ENCODE results near the gene SLC16A8.
A peak's percentile ranks its signal among the peaks of the same experiment; 100 is the strongest.

The SLC16A8 gene

DNA sequence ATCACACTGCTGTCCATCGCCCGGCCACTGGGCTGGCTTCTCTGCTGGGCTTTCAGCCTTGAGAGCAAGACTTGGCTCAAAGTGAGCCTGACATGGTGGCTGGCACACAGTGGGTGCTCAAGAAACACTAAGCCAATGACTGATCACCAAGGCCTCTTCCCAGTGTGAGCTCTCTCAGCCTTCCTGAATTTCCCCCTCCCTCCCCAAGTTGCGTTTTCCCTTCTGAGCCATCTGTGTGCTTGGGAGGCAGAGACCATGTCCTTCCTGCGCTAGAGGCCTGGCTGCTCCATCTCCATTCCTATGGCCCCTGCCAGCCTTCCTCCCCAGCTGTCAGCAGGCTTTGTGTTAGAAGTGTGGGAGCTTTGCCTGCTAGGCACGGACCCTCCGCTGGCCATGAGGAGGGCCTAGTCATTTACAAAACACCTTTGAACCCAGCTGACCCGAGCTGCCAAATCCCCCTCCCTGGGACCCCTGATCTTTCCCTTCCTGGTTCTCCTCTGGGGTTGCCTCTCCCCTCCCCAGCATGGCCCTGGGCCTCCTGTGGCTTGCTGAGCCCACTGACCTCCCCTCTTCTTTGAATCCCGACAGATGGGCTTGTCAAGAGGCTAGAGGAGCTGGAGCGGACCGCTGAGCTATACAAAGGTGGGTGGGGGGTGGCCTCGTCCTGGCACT is 13.6 kb downstream of the SLC16A8 start:
- no peak for DNase-seq

DNA sequence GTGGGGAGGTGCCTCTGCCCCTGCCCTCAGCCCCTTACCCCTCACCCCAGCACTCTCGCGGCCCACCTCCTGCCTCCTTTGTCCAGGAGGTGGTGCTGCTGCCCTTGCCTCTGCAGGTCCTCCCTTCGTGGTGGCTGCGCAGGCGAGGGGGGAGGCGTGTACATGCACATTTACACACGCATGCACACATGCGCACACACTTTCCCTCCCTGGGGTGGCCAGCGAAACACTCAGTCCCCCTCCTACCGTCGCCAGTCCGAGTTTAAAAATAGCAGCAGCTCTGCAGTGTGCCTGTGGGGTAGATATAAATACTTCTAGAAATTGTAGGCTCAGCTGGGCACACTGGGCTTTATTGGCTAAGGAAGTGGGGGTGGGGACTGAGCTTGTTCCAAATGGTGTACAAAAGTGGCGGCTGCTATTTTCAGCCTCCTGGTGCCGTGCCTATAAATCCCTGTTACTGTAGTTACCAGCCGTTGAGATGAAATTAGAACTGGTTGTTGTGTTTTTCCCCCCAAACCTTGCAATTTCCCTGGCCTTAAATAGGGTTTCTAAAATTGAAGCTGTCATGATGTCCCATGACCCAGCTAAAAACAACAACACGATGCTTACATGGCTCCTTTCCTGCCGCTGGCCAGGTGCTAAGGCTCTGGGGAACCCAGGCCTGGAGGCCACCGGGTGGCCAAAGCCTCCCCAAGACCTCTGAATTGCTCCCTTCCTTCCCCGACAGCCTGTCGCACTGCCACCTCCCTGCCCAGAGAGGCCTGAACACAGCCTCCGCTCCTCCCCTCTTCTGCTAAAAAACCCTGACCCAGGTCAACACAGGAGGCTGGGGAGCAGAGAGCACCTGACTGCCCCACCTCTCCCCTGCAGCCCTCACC is 14.4 kb downstream of the SLC16A8 start:
- no peak for DNase-seq

DNA sequence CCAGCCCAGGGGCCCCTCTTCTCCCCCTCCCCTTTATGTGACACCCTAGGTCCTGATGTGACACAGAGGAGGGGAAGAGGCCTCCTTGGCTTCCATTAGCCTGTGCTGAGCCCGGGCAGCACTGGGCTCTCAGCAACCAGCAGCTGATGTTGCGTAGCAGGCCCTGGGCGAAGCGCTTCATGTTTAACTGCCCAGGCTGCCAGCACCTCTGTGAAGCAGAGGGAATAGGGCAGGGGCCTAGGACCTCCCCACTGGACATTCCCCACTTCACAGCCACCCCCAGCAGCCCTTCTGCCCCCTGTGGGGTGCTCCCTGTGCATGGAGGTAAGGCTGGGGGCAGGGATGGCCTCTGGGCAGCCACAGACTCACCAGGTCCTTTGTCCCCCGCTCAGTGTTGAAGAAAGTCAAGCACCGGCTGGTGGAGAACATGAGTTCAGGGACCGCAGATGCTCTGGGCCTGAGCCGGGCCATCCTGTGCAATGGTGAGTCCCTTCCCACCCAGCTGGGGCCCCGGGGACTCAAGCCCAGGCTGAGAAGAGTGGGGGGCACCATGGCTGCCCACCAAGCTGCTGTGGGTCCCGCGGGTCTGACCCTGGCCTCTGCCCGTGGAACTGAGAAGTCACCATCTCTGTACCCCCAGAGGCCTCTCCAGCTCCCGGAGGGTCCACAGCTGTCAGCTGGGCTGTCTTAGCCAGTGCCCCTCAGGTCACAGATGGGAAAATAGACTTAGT is 15.2 kb downstream of the SLC16A8 start:
- DNase-seq: no peak

DNA sequence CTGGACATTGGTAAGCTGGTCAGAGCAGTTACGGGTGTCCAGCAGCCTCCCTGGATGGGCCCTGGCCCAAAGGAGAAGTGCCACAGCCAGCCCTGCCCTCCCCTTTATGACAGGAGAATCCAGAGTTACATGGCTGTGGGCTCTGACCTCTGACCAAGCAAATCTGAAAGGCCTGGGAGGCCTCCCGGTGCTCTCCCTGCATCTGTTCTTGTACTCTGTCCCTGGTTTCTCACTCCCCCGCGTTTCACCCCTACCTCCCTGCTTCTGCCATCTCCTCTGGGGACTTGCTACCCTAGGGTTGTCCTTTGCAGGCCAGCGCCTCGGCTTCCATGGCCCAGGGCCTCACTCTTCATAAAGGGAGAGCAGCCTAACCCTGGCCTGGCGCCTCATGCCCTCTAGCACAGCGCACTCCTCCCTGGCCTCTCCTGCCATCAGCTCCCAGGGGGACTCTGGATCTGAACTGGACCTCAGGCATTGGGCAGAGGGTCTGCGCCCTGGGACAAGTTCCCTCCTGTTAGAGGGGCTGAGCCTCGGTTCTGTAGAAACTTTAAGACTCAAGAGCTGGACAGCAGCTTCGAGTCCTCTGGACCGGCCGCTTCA is 16.1 kb downstream of the SLC16A8 start:
- DNase-seq: no peak

DNA sequence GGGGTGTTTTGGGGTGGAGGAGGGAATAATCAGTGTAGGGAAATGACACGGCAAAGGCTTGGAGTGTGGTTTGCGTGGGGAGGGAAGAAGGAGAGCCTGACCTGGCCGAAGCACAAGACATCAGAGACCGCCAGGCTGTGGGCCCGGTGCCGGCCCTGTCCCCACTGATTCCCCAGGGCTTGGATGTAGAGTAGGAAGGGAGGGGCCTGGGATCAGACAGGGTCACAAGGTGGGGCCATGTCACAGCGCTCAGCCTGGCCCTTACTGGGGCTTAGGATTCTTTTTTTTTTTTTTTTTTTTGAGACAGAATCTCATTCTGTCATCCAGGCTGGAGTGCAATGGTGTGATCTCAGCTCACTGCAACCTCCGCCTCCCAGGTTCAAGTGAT is 17.0 kb downstream of the SLC16A8 start:
- DNase-seq: no peak

DNA sequence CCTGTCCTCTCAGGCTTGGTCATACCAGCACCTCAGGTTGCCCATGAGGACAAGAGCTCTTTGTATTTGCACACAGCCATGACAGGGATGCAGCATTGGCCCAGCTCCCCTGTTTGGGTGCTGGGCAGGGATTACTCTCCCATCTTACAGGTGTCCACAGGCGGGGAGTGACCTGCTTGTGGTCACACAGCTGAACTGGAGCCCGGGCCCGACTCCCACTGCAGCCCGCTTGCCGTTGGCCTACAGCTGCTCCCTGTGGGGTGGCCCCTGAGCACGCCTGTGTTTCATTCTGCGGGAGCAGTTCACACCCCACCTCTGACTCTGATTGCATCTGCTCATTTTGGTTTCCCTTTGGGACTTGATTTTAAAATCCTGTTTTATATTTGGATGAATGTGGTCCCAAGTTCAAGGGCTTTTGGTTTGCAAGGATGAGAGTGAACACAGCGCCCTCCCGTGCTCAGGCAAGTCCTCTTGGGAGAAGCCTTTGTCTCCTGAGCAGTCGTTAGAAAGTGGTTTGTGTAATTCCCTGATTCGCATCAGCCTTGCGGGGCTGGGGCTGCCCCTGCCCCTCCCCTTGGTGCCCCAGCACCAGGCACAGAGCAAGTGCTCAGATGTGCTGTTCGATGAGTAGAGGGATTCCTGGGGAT is 17.5 kb downstream of the SLC16A8 start:
- no peak for DNase-seq

DNA sequence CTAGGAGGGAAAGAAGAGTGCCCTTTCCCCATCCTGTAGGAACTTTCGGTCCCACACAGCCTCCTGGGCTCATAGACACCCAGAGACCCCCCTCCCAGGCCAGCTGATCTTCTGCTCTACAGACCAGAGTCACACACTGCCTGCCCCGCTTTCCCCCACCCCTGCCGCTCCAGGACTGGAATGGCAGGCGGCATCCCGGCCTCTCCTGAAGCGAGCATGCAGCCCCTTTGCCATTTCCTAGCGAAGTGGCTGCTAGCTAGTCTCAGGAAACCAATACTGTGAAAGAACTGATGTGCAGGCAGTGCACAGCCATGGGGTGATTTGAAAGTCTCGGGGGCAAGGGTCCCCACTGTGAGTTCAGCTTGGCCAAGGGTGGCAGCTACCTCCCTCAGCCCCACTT is 18.4 kb downstream of the SLC16A8 start:
- DNase-seq: no peak

DNA sequence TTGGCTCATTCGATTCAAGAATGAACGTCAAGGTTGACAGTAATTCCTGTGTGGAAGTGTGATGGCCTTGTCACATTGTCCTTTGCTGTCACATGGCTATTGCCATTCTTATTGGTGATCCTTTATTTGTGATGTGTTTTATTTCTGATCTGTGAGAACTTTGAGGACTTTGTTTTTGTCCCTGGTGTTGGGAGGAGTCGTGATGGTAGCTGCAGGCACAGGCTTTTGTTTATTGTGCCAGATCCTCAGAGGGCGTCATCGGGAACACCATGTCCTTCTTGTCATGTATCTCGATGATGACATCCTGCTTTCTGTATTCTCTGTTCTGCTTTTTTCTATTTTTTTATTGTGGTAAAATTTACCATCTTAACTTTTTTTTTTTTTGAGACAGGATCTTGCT is 21.2 kb downstream of the SLC16A8 start:
- DNase-seq: no peak

DNA sequence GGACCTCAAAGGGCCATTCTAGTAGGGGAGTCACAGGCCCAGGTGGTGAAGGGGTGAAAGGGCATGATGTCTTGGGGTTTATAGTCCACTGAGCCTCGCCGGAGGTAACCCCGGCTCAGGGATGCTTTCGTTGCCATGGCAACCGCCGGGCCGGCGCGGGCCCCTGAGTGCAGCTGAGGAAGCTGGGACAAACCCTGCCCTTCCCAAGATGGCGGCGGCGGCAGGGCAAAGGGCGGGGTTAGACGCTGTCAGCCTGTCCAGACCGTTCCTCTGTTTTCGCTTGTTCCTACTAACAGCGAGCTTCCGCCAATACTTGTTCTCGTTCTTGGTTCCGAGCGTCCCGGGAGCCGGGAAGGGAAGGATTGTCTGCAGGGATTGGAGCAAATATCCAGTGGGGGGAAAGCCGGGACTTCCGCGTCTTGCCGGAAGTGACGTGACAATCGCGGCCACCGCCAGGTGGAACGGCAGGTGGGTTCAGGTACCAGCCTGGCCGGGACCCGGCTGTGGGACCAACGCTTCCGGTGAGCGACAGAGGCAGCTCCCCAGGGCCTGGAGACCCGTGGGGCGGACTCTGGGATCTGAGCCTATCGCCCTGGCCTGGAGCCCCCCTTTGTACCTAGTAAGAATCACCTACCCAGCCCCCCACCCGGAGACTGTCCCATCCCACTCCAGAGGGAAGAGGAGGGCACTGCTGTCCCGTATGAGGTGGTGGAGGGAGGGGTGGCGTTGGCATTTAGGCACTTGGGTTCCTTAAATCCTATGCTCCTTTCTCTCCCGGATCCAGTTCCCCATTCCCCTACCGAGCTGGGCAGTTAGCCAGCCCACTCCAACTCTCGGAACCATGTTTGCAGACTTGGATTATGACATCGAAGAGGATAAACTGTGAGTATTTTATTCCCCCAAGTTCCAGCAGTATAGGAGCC is 26.8 kb downstream of the SLC16A8 start, which contains the start of gene PICK1:
Gene PICK1, plus strand, starts transcription at position 436 of the 923 bp plus-strand sequence. Its CDS starts 406 bp downstream, at position 842.
- DNase-seq: peak; percentile 71

DNA sequence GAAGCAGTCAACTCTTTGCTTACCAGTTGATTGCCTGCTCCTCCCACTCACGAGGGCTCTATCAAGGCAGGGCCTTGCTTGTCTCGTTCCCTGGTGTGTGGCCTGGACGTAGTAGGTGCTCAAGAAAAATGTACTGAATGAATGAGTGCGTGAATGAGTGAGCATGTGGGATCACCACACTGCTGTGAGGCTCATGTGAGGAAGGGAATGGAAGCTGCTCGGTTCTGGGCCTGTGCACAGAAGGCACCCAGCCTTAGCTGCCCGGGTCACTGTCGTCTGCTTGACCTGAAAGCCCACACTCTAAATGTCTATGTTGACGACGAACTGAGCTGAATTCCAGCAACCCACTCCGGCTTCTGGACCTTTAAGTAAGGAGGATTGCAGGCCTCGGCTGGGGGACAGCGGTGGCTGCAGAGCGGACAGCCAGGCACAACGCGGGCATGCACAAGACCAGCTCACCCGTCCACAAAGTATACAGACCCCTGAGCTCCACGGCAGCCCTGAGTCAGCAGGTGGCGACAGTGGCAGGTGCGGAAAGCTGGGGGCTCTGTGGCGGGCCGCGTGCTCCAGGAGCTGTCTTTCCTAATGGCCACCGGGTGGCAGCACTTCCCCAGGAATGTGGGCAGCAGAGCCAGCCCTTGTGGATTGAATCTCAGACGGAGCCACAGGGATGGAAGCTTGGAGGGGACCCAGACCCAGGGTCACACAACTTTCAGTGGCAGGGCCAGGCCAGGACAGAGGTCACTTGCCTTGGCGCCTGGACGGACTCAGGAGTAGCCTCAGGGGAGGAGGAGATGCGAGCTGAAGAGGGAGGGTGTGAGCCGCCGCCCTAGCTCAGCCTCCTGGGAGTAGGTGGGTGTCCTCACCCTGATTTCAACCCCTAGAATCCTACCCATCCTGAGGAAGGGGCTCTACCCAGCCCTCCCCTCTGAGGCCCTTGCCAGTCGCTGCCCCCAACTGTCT is 31.8 kb downstream of the SLC16A8 start:
- no peak for DNase-seq

DNA sequence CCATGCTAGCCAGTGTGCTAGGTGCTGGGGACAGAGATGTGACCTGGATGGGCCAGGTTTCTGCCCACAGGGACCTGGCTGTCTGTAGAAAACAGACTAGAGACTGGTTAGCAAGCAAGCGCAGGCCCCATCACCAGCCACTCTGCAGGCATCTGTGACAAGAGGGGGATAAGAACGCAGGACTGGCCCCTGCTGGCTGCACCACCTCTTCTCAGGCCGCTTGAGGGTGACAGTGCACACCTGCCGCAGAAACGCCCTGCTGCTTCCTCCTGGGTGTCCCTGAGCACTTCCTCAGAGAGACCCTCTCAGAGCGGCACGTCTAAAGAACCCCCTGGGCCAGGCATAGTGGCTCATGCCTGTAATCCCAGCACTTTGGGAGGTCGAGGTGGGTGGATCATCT is 32.7 kb downstream of the SLC16A8 start:
- no peak for DNase-seq

DNA sequence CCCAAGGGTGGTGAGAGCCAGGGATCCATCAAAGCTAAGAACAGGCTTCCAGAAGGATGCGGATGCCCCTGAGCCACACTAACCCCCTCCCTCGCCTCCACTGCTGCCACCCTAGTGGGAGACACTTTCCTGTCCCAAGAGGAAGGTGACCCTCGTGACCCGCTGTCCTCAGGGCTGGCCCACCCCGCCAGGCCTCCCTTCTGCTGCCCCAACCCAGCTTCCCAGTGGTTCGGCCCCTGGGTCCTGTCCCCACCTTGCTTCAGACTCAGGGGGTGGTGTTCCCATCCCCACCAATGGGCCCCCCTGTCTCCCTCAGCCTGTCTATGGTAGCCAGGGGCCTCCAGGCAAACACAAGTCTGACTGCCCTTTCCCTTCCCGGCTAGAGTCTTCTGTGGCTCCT is 33.3 kb downstream of the SLC16A8 start:
- no peak for DNase-seq

DNA sequence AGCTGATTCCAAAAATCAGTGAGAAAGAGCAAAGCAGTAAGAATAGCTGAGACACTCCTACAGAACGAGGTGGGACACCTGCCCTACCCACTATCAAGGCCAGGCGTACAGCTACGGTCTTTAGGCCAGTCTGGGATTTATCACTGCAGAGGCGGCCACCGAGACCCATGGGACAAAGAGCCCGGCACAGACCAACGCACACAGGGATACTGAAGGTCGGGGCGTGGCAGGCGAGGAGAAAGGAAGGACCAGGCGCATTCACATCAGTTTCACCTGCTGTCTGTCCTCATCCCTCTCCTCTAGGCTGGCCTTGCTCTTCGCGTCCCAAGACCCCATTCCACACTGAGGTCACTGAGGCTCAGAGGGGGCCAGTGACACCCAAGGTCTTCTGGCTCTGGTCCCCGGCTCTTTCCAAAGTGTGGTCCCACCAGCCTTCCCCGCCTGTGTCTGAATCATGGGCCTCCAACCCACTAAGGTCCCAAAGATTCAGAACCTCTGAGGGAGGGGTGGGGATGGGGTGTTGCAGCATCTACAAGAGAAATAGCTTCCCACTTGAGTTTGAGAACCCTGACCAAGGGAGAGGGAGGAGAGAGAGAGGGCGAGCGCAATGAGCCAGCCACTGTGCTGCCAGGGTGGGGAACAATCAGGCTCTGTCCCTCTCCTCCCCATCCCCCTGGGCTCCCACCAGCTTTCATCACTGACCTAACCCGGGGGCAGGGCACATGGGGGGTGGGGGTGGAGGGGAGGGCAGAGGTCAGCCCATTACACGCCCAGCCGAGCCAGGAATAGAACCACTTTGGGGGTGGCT is 34.0 kb downstream of the SLC16A8 start:
- no peak for DNase-seq

DNA sequence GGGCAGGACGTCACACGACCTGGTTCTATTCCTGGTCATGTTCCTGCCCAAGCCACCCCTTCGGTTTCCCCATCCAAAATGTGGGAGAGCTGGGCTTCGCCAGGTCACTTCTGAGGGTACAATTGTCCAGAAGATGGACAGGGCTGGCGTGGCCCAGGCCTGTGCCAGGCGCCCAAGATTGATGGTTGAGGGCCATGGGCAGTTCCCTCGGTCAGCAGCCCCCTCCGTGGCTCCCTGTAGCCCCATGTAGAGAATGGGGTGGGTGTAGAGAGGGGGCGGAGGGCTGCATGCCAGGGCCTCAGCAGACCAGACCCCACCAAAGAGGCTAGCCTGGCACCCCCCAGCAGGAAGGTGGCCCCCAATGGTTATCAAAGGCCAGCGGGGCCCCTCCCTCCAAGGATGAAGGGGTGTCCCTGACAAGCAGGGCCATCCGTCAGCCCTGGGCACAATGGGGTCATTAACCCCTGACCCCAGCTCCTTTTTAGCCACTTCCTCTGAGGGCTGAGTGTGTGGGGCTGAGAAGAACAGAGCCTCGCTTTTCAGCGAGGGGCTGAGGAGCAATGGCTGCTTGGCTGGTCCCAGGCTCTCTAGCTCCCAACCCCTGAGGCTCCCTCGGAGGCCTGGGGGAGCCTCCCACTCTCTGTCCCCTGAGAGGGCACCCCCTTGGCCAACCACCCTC is 37.8 kb downstream of the SLC16A8 start:
- DNase-seq: no peak

DNA sequence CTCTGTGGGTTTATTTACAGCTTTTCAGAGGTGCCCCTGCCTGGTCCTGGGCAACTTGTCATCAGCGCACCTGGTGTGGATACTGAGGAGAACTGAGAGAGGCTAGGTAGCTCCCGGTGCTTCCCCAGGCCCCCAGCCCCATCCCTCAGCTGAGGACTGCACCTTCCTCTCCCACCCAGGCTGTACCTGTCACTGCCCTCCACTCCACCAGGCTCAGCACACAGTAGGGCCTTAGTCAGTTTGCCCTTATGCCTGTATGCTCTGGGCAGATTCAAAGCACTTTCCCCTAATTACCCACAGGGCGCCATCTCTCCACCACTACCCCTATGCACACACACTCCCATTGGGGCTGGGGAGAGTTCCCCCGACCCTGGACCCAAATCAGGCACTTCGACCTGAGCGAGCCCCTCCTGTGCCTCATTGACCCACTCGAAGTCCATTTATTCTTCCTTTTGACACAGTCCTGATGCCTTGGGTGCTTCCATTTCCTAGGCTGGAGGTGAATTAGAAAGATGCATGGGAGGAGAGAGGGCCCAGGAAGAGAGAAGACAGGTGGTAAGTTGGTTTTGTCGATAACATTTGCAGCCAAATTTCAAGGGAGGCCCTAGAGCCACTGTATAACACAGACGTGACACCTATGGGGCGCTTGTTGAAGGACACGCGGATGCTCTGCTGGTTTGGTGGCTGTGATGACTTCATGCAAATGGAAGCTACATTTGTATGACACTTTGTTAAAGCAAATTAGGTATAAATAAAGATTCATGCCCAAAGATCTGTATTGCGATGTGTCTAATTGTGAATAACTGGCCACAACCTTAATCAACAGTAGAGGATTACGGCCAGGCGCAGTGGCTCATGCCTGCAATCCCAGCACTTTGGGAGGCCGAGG is 40.6 kb downstream of the SLC16A8 start:
- no peak for DNase-seq

DNA sequence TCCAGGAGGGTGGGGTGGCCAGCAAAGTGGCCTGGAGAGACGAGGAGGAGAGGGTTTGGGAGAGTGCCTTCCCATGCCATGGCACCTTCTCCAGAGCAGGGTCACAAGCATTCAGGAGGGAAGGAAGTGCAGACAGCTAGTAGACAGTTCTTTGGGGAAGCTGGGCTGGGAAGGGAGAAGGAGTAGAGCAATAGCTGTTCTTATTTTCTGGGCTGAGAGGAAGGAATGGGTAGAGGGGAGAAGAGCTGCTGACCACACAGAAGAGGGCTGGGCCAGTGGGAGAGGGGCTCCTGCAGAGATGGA is 41.5 kb downstream of the SLC16A8 start:
- DNase-seq: no peak

DNA sequence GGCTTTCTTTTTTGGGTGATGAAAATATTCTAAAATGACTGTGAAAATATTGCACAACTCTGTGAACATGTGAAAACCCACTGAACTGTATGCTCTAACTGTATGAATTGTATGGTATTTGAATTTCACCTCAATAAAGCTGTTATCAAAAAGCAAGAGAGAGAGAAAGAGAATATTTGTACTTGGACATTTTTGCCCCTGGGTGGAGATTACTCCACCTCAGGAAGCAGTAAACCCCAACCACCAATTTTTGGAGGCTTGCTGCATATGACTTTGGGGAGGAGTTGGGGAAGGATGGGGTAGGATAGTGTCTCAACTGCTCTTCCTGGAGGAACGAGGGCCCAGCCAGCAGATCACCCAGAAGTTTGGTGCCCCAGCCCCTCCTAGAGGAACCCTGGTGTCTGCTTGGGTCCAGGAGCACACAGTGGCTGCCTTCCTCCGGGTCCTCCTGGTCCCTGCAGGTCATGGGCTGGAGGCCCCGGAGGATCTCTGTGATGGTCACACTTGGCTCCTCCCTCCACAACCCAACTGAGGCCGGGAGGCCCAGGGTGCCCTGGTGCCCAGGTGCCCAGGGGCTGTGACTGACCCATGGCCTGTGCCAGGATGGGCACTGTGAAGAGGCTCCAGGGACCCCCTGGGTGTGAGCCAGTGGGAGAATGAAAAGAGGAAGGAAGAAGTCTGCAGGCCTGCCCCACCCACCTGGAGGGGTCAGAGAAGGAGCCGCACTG is 42.1 kb downstream of the SLC16A8 start:
- no peak for DNase-seq

Measured in GOT3 (cell line).